ENCODE results near the gene CDH13.

GRCh38 chr16:83742124-83742899 is 1115.5 kb downstream of the CDH13 start:
- TF ChIP-seq CTCF (IDR thresholded peaks at IDR 0.05; ENCODE audit: low read depth, low read length, poor library complexity, severe bottlenecking) (no peak), EZH2phosphoT487 (IDR thresholded peaks at IDR 0.05; ENCODE audit: borderline replicate concordance, low read length) (no peak)

Measured in DOHH2 (cell line).